Heart left ventricle (tissue), 13 donors: Measurements from ENCODE around the gene LSM4.

Experiments
- POLR2A ChIP-seq, 2 donors: fragments of 450-650 bp; IDR thresholded peaks; one replicate each; pipeline ENCODE4 v1.6.1; 2017; ENCODE audit warnings: antibody characterized with exemption in 2 of 2, mild to moderate bottlenecking in 2 of 2, moderate library complexity in 2 of 2
- TF ChIP-seq, protein P1 (sequence below), 12 donors: fragments of 200-600 bp; sonication (generic) in 4 of 12; IDR thresholded peaks; one replicate each; pipeline versions ENCODE4 v1.5.0 to v1.8.0; 2018 to 2022; ENCODE audit warnings: antibody characterized with exemption in 12 of 12, mild to moderate bottlenecking in 5 of 12
- donor health status: ischemic (EF 13 %, LVEDD 7.1; RV severe dilation, severe dysfunction).
- donor health status: DM: no; HTN: yes; CAD: no.
- donor health status: DM: no; HTN: no; CAD: no.
- donor health status: ischemic (EF 25% LVEDD 6.9; RV normal size, moderate dysfunction).
- donor health status: ischemic (EF 25% LVEDD 5.7; RV mildly dilated, moderate dysfunction).
- donor health status: ischemic (EF 35%, LVEDD 5.7; RV mildly dilated, moderate dysfunction).
- donor health status: nonischemic (EF 11% LVEDD 7.7; RV severe dilation, severe dysfunction).
- donor health status: DM: yes; HTN: yes; CAD: no.
- donor health status: PGD.
- donor health status: ischemic (EF 29% LVEDD 5.4; RV normal size, mild dysfunction).
- donor health status: nonischemic (EF 23%, LVEDD 6.1; RV moderate dilation, normal function).

DNA sequence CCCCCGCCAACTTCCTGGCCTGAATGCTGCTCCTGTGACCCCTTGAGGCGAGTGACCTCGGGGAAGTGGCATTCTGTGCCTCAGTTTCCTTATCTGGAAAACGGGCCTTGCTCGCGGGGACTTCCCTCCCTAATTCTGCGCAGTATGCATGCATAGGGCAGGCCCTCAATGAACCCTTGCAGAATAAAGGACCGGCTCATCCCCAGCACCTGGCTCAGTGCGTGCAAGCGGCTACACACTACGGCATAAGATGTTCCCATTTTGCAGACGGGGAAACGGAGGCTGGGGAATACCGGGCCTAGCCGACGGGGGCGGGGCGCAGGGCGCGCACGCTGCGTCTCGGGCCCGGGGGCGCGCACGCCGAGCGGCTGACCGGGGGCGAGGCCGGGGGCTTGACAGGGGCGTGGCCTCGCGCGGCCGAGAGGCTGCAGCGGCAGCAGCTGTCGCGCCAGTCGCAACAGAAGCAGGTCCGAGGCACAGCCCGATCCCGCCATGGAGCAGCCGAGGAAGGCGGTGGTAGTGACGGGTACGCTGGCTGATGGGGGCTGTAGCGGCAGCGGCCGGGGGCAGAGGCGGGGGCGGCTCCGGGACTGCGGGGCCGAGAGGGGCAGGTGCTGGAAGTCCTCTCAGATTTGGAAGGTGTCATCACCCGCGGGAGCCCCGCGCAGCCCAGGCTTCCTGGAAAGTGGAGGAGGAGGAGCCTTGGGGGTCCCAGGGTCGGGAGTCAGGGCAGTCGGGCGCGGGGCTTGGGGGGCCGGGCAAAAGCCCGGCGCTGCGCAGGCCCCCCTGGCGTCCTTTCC, 17.5 kb upstream of the LSM4 start, which contains the start of gene PGPEP1:
- TF ChIP-seq, protein P1, sequence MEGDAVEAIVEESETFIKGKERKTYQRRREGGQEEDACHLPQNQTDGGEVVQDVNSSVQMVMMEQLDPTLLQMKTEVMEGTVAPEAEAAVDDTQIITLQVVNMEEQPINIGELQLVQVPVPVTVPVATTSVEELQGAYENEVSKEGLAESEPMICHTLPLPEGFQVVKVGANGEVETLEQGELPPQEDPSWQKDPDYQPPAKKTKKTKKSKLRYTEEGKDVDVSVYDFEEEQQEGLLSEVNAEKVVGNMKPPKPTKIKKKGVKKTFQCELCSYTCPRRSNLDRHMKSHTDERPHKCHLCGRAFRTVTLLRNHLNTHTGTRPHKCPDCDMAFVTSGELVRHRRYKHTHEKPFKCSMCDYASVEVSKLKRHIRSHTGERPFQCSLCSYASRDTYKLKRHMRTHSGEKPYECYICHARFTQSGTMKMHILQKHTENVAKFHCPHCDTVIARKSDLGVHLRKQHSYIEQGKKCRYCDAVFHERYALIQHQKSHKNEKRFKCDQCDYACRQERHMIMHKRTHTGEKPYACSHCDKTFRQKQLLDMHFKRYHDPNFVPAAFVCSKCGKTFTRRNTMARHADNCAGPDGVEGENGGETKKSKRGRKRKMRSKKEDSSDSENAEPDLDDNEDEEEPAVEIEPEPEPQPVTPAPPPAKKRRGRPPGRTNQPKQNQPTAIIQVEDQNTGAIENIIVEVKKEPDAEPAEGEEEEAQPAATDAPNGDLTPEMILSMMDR (IDR thresholded peaks at IDR 0.05), result no peak
- TF ChIP-seq POLR2A (IDR thresholded peaks at IDR 0.05), result peak in 1 of 2 donors; percentile 48
